Tibial artery (tissue), 4 donors: ENCODE results near the gene CADM2.

Experiments
- DNase-seq, 2 donors: peaks; one replicate each; pipeline ENCODE4 v3.0.0-alpha.2; 2019
- H3K27ac ChIP-seq, 2 donors: fragments of 200-600 bp; sonication (generic) in 1 of 2; 1 replicate in 1 of 2; 2 replicates in 1 of 2; pipeline ENCODE4 v1.5.1; 2018 to 2019; ENCODE audit warnings: mild to moderate bottlenecking in 1 of 2
- H3K27me3 ChIP-seq, 2 donors: fragments of 200-600 bp; sonication (generic) in 1 of 2; one replicate each; pipeline versions ENCODE4 v1.5.1 to v1.6.0; 2016 to 2019
- H3K36me3 ChIP-seq, 3 donors: fragments of 200-600 bp; sonication (generic) in 2 of 3; one replicate each; pipeline ENCODE4 v1.5.1; 2016 to 2019; ENCODE audit warnings: mild to moderate bottlenecking in 2 of 3
- H3K4me1 ChIP-seq, 4 donors: fragments of 200-600 bp; sonication (generic) in 2 of 4; 1 replicate in 3 of 4; 2 replicates in 1 of 4; pipeline ENCODE4 v1.5.1; 2016 to 2019
- H3K4me3 ChIP-seq, 2 donors: fragments of 200-600 bp; sonication (generic) in 1 of 2; 1 replicate in 1 of 2; 2 replicates in 1 of 2; pipeline ENCODE4 v1.5.1; 2018 to 2019; ENCODE audit warnings: mild to moderate bottlenecking in 2 of 2
- H3K9me3 ChIP-seq, 3 donors: fragments of 200-600 bp; sonication (generic) in 1 of 3; one replicate each; pipeline ENCODE4 v1.5.1; 2016 to 2019
- intact Hi-C: fragments of 100-400 bp; cut with DNase I; formaldehyde crosslinking; loops from one replicate; pipeline ENCODE4 v1.15.0; 2023; ENCODE audit warnings: low total_unique reads
- TF ChIP-seq, protein P1 (sequence below), 2 experiments: fragments of 200-600 bp in 1 of 2; fragments of 450-650 bp in 1 of 2; IDR thresholded peaks; one replicate each; pipeline ENCODE4 v1.5.1; 2017 to 2019; ENCODE audit warnings: antibody characterized with exemption in 2 of 2, mild to moderate bottlenecking in 1 of 2, moderate library complexity in 1 of 2

The CADM2 gene

DNA sequence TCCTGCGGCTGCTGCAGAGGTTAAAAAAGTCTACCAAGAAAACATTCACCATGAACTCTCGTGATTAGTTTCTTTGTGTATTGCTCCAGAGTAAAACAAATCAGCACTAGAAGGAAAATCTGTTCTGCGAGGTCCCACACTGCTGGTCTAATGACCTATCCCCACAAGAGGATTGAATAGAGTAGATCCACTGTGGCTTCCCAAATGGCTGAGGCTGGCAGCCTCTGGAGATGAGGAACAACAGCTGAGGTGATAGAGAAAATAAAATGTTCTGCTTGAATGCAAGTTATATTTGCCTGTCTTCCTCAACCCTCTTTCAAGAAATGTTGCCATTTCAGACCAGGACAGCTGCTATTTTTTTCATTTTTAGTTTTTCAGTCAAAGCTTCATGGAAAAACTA, 883.3 kb downstream of the CADM2 start:
- Histone ChIP-seq H3K4me3 (no peak overlapping the region), H3K9me3 (no peaks in the 10 kb centered on the region), H3K27me3 (no peaks in the 10 kb centered on the region), H3K27ac (no peak overlapping the region), H3K4me1 (no peaks in the 10 kb centered on the region), H3K36me3 (no peaks in the 10 kb centered on the region)
- DNase-seq, result no peak
- intact Hi-C loops, result no loop called here
- TF ChIP-seq, protein P1, sequence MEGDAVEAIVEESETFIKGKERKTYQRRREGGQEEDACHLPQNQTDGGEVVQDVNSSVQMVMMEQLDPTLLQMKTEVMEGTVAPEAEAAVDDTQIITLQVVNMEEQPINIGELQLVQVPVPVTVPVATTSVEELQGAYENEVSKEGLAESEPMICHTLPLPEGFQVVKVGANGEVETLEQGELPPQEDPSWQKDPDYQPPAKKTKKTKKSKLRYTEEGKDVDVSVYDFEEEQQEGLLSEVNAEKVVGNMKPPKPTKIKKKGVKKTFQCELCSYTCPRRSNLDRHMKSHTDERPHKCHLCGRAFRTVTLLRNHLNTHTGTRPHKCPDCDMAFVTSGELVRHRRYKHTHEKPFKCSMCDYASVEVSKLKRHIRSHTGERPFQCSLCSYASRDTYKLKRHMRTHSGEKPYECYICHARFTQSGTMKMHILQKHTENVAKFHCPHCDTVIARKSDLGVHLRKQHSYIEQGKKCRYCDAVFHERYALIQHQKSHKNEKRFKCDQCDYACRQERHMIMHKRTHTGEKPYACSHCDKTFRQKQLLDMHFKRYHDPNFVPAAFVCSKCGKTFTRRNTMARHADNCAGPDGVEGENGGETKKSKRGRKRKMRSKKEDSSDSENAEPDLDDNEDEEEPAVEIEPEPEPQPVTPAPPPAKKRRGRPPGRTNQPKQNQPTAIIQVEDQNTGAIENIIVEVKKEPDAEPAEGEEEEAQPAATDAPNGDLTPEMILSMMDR (IDR thresholded peaks at IDR 0.05), result no peak

DNA sequence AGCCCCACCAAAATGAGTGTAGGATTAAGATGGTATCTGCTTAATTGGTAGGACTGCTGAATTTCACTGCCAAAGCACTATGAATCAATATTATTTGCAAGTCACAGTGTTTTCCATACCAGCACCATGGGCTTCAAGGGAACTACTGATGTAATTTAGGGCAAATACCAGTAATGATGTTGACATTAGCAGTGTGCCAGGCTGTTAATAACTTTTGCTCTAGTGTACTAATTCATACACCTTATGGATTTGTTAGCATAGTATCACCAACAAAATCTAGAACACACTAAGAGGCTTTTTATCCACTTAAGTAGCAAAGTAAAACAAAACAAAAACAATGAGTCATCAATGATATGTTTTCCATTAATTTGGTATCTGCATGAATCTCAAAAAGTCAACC, 888.2 kb downstream of the CADM2 start:
- TF ChIP-seq, protein P1 (IDR thresholded peaks at IDR 0.05), result no peak
- DNase-seq, result no peak
- H3K9me3 ChIP-seq, result no peaks in the 10 kb centered on the region
- intact Hi-C loops, result no loop called here
- H3K27ac ChIP-seq, result no peak overlapping the region
- no peaks in the 10 kb centered on the region for H3K36me3 ChIP-seq
- H3K4me1 ChIP-seq, result no peaks in the 10 kb centered on the region
- no peaks in the 10 kb centered on the region for H3K27me3 ChIP-seq
- no peak overlapping the region for H3K4me3 ChIP-seq

DNA sequence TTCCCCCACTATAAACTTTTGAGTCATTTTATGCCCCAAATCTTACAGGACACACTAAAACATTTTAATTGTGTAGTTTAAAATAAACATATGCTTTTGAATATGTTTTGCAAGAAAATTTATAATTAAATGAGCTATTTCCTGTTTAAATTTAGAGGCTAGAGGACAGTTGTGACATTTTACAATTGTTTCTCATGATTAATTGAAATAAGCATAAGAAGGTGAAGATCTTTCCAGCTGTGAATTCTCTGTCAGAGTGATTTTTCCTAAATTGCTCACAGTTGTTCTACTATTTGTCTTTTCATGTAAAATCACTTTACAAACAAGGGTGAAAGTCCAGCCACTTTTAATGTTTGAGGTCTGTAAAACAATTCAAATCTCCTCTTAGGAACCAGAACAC, 892.3 kb downstream of the CADM2 start:
- Histone ChIP-seq H3K4me3 (no peak overlapping the region), H3K9me3 (no peaks in the 10 kb centered on the region), H3K27me3 (no peaks in the 10 kb centered on the region), H3K36me3 (no peaks in the 10 kb centered on the region), H3K4me1 (no peaks in the 10 kb centered on the region), H3K27ac (no peak overlapping the region)
- intact Hi-C loops, result no loop called here
- DNase-seq, result no peak
- TF ChIP-seq, protein P1 (IDR thresholded peaks at IDR 0.05), result no peak

DNA sequence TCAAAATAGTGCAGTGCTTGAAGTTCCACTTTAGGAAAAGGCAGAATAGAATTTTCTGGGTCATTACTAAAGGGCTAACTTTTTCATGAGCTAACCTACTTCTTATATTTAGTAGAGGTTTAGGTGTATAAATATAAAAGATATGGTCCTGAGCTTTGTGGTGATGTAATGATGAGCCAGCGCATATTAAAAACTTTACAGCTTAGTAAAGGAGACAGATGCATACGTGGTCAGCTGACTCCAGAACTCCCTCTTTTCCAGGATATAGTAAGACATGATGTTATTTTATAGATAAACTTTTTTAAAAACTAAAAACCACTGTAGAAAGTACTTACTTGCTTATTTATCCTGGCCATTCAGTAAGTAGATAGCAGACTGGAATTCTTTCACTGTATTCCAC, 895.0 kb downstream of the CADM2 start:
- TF ChIP-seq, protein P1 (IDR thresholded peaks at IDR 0.05), result no peak
- Histone ChIP-seq H3K27me3 (no peaks in the 10 kb centered on the region), H3K27ac (no peak overlapping the region), H3K9me3 (no peaks in the 10 kb centered on the region), H3K4me1 (no peaks in the 10 kb centered on the region), H3K4me3 (no peak overlapping the region), H3K36me3 (no peaks in the 10 kb centered on the region)
- no peak for DNase-seq
- intact Hi-C loops, result no loop called here

DNA sequence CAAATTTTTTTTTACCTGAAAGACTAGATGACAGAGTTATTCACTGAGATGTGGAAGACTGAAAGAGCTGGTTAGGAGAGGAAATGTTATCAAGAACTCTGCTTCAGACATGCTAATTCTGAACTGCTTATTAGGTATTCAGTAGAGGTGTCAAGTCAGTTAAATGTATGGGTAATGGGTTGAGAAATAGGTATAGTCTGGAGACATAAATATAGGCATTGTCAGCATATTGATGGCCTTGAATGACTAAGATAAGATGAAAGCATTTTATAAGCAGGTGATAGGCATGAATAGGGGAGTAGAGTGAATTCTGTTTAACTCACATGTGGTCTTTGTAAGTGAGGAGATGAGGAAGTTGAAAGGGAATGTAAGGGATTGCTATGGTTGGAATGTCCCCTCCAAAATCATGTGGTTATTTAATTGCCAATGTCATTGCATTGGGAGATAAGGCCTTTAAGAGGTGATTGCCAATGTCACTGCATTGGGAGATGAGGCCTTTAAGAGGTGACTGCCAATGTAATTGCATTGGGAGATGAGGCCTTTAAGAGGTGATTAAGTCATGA, 904.2 kb downstream of the CADM2 start:
- H3K4me3 ChIP-seq, result no peak overlapping the region
- intact Hi-C loops, result no loop called here
- no peak for DNase-seq
- TF ChIP-seq, protein P1 (IDR thresholded peaks at IDR 0.05), result no peak
- H3K9me3 ChIP-seq, result no peaks in the 10 kb centered on the region
- H3K4me1 ChIP-seq, result no peaks in the 10 kb centered on the region
- no peak overlapping the region for H3K27ac ChIP-seq
- H3K36me3 ChIP-seq, result no peaks in the 10 kb centered on the region
- no peaks in the 10 kb centered on the region for H3K27me3 ChIP-seq

DNA sequence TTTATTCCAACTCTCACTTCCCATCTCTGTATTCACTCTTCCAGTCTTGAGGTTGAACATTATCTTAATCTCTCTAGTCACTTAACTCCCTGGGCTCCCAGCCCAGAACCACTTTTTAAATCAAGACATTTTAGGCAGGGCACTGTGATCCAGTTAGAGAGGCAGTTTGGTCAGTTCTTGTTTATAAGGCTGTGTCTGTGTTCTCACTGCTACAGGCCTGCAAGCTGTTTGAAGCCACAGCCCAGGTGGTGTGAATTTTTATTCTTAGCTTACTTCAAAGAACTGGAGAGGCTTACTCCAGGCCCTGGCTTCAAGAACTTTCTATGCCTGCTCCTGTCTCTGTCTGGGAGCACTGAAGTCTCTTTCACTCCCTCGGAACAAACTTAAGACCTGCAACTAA, 906.1 kb downstream of the CADM2 start:
- TF ChIP-seq, protein P1 (IDR thresholded peaks at IDR 0.05), result no peak
- no peaks in the 10 kb centered on the region for H3K27me3 ChIP-seq
- H3K4me1 ChIP-seq, result no peaks in the 10 kb centered on the region
- intact Hi-C loops, result no loop called here
- no peaks in the 10 kb centered on the region for H3K36me3 ChIP-seq
- no peak for DNase-seq
- no peaks in the 10 kb centered on the region for H3K9me3 ChIP-seq
- no peak overlapping the region for H3K27ac ChIP-seq
- H3K4me3 ChIP-seq, result no peak overlapping the region
